DMS79 treated with DMSO at 0.1 percent for 48 hours (cell line): ENCODE results near the gene LARP4B.
"Not testable (repeated sequence)": the region's sequence is repeated elsewhere in the genome, so short reads cannot be mapped to it uniquely, and the experiment has no call there.

Source experiments
- DNase-seq: peaks from one replicate; lab custom pipeline; 2025; lab: John Stamatoyannopoulos, UW

Gene LARP4B

DNA sequence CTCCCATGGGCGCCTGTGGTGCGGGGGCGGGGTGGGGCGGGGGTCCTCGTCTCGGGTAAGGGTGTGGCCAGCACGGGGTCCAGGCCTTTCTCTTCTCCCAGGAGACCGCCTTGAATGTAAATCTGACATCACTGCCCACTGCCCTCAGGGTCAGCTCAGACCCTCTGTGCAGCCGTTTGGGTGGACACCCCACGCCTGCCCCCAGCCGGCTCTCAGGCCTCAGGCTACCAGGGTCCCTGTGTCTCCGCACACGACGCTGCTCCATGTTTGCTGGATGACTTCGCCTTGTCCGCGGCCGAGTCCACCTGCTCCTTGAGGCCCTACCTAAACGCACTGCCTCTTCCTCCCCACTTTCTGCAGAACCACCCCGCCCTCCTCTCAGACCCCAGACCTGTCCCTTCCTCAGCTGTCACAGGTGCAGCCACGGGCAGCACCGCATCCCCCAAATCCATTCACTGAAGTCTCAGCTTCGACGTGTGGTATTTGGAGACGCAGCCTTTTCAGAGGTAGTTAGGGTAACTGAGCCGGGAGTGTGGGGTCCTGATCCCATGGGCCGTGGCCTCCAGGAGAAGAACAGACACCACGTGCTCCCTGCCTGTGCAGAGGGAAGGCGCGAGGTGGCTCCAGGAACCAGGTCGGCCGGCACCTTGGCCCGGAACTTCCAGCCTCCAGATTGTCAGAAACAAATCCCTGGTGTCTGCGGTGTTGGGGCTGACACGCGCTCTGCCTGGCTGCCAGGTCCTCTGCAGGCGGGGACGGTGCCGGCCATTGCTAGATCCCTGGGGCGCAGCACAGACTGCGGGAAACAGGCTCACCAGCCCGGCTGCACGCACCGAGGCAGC is 144.7 kb downstream of the LARP4B start:
- no peak for DNase-seq

DNA sequence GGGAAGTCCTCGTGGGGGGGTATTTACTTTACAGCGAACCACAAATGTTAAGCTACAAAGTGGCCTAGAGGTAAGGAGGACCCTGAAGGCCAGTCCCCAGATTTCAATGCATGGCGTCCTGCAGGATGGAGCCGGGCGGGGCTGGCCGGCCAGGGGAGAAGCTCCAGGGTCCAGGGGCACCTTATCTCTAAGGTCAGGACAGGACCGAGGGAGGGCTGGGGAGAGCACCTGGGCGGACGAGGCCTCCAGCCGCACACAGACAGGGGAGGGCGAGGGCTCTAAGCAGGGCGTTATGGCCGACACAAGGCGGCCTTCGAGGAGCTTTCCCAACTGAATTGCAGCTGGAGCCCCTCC is 145.7 kb downstream of the LARP4B start:
- no peak for DNase-seq

DNA sequence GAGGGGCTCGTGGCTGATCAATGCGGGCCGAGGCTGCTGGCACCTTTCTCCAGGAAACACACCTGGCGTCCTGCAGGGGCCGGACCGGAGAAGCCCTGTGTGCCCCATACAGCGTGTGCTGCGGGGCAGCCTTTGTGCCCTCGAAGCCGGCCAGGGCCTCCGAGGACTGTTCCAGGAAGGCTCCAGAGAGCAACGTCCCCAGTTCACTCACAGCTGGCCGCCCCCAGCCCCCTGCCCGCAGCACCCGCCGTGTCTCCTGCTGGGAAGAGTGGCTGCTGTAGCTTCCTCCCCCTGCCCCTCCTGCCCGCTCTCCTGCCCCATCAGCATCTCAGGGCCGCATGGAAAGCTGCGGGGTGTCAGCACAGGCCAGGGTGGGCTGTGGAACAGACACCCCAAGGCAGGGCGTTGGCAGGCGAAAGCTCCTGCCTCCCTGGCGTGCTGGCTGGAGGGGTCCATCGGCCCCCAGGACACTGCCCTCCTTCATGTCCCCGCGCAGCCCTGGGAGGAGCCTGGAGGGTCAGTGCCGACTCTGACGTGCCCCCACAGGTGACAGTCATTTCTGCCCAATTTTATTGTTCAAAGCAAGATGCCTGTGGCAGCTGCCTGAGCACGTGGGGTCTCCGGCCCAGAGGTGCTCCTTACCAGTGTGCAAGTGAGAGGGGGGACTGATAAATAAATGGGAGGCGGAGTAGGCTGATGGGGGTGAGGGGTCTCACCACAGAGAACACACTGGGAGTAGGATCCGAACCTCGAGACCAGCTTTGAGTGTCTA is 146.2 kb downstream of the LARP4B start:
- DNase-seq: no peak

DNA sequence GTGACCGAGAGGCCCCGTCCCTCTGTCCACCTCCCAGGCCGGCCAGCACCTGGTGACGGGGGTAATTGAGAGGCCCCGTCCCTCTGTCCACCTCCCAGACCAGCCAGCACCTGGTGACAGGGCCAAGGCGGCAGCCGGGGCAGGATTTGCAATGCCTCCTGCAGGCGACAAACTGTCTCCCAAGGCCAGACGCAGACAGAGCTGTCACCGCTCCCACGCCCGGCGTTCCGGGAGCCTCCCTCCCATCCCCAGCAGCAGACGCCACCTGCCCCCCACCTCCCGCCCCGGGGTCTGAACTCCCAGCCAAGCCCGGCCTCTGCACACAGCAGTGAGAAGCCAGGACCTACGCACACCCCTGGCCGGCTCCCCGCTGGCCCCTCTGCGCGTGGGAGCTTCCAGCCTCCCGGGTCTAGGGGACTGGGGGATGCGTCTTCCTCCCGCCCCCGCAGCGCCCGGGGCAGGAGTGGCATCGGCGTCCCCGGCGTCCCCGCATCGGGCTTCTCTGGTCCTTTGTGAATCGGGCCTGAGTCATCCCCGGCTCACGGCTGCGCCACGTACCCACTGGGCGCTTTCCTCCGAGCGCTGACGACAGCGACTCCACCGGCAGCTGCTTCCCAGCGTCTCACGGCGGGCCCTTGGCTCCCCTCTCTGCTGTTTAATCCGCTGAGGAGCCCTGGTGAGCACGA is 147.0 kb downstream of the LARP4B start:
- peak; percentile 5 for DNase-seq

DNA sequence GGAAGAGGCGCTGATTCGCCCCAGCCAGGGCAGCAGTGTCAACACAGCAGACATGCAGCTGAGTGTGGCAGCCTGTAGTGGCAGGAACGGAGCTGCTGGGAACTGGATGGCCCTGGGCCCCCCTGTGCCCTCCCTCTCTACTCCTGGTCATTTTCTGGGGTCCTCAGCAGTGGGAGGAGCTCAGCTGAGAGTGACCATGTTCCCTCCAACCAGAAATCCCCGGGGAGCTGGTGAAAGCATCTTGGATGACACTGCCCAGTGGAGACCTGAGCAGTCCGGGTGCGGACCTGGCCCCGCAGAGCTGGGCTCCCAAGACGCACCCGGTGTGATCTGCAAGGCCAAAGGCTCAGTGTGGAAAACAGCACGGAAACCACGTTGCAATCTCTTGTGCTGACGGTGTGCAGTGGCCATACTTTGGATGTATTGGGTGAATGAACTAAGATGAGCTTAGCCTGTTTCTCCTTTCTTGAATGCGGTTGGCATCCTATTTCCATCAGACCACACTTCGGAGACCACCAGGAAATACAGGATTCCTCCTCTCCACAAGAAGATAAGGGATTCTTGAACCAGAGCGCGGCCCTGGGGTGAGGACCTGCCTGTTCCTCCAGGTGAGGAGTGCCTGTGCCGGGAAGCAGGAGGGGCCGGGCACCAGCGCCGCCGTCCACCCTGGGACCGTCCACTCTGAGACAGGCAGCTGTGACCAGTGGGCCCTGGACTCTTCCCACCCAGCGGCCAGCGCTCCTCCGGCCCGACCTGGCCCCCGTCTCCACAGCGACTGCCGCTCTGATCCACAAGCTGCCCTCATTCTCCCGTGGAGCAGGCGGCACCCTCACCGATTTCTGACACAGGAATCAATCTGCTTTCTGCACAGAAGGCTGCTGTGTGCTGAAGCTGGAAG is 148.5 kb downstream of the LARP4B start:
- DNase-seq: no peak

DNA sequence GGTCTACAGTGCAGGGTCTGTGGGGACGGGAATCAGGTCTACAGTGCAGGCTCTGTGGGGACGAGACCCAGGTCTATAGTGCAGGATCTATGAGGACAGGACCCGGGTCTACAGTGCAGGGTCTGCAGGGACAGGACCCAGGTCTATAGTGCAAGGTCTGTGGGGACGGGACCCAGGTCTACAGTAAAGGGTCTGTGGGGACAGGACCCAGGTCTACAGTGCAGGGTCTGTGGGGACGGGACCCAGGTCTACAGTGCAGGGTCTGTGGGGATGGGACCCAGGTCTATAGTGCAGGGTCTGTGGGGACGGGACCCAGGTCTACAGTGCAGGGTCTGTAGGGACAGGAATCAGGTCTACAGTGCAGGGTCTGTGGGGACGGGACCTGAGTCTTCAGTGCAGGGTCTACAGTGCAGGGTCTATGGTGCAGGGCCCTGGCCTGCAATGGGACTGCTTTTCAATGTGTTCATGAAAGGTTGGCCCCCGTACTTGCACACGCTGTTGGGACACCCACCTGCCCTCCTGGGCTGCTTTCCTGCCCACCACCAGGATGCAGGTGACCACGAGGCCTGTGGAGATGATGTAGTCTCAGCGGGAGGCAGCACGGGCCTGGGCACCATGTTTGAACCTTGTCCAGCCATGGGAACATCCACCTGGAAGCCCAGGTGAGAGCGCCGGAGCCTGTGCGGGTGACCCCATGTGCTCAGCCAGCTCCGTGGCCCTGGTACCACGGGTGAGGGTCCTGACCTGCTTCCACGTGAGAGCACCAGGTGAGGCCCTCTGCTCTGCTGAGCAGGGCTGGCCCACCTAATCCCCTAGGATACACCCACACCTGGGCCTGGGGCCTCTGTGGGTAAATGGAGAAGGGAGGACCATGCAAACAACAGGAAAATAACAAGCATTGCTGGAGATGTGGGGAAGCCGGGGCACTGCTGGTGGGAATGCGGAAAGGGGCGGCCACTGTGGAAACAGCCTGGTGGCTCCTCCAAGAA is 150.7 kb downstream of the LARP4B start:
- DNase-seq: no peak

DNA sequence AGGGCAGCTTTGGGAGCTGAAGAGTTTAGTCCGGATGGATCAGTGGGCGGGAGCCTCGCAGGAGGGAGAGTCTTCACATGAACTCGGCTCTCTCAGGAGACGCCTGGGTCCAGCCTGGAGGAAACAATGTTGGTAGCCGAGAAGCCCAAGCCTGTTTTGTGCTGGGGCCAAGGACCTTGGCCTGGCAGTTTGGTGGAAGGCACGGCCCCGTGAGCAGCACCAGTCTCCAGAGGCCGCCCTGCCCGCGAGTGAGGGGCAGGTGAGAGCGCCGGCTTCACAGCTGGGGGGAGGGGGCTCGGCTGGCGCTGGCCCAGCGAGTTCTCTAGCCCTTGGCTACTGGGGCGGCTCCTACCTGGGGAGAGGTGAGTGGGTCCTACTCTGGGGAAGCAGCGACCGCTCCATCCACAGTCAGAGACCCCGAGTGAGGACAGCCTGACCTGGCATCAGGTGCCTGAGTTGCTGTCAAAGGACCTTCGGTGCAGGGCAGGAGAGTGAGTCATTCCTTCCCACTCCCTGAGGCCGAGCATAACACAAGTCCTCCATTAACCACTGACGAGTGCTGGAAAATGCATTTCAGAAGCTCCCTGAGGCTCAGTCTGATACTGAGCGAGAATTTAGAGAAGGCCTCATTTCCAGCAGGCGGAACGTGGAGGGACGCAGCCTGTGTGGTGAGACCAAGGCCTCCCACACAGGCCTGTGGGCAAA is 152.7 kb downstream of the LARP4B start:
- DNase-seq: no peak

DNA sequence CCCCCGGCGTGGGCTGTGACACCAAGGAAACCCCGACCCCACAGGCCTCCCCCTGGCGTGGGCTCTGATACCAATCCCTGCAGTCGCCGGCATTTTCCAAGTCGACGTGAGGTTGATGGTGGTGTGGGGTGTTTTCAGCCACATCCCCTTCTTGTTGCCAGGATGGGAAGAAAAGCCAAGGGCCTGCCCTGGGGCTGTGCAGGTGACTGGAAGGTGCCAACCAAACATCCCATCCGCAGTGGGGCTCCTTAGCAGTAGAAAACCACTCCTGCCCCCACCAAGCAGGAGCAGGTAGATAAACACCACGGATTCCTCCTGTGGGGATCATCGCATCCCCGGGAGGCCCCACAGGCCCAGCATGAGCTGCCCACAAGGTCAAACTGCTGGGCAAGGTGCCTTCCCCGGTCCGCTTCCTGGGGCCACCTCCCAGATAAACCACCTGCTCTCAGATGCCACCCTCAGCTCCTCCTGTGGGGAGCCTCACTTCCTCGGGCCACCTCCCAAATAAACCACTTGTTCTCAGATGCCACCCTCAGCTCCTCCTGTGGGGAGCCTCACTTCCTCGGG is 153.5 kb downstream of the LARP4B start:
- DNase-seq: no peak

DNA sequence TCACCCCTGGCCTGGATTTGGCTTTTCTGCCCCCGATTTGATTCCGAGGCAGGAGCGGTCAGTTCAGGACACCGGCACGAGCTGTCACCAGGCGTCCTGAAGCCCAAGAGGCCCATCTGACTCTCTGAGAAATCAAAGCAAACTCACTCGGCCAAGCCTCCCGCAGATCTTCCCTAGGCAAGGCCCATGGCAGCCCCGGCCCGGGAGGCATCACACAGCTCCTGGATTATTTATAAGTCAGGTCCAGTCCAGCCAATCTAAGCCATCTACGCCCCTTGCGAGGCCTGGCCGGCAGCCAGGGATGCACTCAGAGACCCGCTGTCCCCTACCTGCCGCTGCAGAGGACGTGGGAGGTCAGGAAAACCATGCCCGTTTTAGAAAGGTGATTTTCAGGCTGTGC is 154.7 kb downstream of the LARP4B start:
- no peak for DNase-seq

DNA sequence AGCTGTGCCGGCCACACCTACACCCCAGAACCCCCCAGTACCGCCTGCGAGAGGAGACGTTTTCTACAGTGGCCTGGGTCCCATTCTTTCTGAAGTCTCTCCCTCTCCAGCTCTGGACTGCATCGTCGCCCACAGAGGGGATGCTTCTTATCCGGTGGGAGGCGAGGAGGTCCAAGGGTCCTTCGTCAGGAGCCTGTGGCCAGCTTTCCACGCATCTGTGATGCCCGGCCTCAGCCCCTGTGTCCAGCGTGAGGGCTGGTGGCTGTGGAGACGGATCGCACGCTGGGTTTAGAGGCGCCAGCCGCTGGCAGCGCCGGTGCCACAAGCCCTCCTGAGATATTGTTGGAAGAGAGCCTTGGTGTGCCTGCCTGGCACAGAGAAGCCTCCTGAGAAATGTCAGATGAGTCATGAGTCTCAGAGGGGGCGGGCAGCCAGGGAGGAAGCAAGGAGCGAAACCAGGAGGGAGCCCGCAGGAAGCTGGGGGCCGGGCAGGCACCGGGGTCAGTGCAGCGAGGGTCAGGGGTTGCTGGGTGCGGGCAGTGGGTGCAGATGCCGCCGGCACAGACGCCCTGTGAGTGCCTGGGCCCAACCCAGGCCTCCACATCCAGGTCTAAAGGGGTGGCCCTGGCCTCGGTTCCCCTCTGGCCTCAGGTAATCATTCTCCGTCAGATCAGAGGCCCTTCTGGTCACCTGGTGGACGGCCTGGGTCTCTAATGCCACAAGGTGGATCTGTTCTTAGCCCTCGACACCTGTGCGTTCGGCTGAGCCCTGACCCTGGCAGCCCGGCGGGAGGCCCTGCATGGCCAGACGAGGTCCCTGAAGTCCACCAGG is 156.0 kb downstream of the LARP4B start:
- no peak for DNase-seq

DNA sequence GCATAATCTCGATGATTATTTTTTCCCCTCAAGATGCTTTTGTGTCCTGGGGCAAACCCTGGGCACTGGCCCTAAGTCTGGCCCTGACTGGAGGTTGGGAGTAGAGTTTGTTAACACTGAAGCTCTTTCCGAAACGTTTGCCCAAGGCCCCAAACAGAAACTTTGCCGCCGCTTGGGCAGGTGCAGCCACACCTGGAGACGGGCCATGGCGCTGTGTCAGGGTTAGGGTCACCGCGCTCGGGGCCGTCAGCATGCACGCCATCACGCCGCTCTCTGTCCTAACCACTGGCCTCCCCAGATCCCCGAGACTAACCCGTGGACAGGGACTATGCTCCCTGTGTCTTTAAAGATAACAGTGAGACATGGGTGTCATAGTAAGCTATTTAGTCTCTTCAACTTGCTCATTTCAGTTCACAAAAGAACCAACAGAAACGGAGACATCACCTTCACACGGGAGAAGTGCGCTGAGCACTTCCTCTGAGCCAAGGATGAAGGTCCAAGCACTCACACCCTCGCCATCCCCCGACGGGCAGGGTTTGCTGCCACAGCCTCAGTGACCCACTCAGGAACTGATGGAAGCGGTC is 156.8 kb downstream of the LARP4B start:
- no peak for DNase-seq

DNA sequence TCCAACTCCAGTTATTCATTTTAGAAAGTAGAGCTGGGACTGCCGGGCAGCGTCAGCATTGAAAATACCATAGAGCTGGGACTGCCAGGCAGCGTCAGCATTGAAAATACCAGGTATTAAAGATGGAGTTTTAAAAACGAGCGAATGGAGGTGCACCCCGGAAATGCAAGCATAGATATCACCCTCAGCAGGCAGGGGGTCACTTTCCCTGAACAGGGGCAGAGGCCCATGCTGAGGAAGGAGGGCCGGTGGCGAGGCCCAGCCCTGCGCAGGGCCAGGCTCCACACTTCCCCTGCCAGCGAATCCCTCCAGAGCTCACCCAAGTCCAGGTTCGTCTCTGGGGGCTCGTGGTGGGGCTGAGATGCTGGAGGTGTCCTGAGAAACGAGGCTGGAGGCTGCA is 157.3 kb downstream of the LARP4B start:
- no peak for DNase-seq

DNA sequence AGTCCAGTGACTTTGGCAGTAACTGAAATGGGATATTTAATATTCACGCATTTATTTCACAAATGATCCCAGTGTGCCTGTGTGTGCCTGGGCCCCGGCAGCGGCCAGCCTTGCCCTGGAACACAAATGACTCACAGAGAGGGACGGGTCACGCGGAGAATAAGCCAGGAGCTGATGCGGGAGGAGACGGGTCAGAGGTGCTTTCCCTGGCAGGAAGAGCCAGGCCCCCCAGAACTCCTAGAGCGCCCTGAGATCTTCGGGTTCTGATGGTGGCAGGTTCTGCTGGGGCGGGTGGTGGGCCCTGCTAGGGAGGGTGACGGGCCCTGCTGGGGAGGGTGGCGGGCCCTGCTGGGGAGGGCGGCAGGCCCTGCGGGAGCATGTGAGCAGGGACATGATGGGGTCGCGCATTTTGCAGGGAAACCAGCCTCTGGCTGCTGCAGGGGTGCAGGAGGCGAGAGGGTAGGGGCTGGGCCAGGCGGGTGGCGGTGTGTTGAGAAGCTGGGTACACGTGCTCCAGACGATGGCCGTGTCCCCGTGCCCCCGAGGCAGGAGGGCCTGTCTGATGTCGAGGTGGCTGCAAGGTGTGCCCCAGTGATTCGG is 157.8 kb downstream of the LARP4B start:
- no peak for DNase-seq

DNA sequence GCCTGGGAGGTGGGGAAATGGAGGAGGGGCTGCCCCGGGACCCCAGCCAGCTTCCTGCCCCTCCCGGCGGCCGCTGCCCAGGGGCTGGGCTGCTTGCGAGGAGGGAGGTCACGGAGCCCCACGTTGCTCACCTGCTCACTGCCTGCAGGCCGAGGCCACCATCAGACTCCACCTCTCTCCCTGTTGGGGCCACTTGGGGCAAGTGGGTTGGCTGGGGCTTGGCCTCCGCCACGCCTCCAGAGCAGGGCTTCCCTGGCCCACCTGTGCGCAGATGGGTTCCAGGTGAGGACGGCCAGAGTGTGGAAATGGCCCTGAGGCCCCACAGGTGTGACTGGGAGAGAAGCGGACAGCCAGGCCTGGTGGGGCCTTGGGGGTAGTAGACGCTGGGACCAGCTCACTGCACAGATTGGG is 159.3 kb downstream of the LARP4B start:
- no peak for DNase-seq

DNA sequence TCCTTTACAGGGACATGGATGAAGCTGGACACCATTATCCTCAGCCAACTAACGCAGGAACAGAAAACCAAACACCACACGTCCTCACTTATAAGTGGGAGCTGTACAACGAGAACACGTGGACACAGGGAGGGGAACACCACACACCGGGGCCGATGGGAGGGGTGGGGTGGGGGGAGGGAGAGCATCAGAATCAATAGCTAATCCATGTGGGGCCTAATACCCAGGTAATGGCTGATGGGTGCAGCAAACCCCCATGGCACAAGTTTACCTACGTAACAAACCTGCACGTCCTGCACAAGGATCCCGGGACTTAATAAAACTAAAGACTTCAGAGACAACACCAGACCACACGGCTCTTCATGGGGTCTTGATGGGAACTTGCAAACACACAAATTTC is 159.9 kb downstream of the LARP4B start:
- DNase-seq: no peak

DNA sequence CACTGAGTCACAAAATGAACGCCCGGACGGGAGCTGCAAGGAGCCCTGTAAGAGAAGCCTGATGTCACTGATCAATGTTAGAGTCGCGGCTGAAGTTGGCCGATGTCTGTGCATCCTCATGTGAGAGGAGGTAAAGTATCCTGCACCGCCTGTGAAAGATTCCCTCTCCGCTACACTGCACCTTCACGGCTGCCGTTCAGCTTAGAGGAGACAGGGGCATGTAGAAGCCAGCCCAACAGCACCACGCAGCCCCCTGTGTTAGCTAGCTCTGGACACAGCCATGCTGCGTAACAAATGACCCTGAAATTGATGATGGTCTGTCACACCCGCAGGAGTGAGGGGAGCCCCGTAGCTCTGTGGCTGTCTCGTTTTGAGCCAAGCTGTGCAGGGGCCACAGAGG is 160.5 kb downstream of the LARP4B start:
- no peak for DNase-seq

DNA sequence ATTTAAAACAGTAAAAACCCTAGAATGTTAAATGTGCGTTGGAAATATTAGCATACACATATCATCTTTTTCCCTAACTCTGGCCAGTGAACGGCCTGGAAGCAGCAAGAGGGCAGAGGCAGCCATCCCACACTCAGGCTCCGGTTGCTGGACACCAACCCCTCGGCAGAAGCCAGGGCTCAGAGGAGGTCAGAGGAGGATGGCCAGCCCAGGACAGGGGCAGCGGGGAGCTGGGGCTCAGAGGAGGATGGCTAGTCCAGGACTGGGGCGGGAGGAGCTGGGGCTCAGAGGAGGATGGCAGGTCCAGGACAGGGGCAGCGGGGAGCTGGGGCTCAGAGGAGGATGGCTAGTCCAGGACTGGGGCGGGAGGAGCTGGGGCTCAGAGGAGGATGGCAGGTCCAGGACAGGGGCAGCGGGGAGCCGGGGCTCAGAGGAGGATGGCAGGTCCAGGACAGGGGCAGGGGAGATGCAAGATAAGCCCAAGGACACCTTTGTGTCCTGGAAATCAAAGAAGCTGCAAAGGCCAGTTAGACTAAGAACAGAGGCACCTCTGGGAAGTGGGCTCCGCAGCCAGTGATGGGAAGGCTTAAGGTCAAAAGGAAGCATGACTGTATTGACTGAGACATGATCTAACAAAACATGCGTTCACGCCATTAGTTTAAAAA is 161.3 kb downstream of the LARP4B start:
- not testable (repeated sequence) for DNase-seq
